H1 (cell line): Measurements from ENCODE around the gene ACADSB.

Experiments
- CHD2 ChIP-seq: IDR thresholded peaks from 2 replicates; pipeline ENCODE4 v1.6.1; 2012; ENCODE audit warnings: low read length, improper control_type of control experiment
- CTCF ChIP-seq, 3 experiments: IDR thresholded peaks; 1 replicate in 2 of 3; 2 replicates in 1 of 3; pipeline versions ENCODE4 v1.5.1 to v1.6.1; 2011; ENCODE audit warnings: low read length in 3 of 3, mild to moderate bottlenecking in 3 of 3, inconsistent platforms in 2 of 3, low read depth in 1 of 3, moderate library complexity in 1 of 3; ENCODE audit not compliant: insufficient read depth in 1 of 3; ENCODE audit errors: control extremely low read depth in 1 of 3
- EZH2 ChIP-seq: fragments of 200-600 bp; sonication (generic); IDR thresholded peaks from 2 replicates; pipeline ENCODE4 v1.7.1; 2012; ENCODE audit warnings: low read depth, mild to moderate bottlenecking, moderate library complexity, low read length, inconsistent platforms; ENCODE audit not compliant: severe bottlenecking
- MAX ChIP-seq: IDR thresholded peaks from 2 replicates; pipeline ENCODE4 v1.6.1; 2012; ENCODE audit warnings: inconsistent platforms
- RFX5 ChIP-seq: IDR thresholded peaks from 2 replicates; pipeline ENCODE4 v1.6.1; 2011; ENCODE audit warnings: low read depth, low read length, improper control_type of control experiment, borderline replicate concordance

DNA sequence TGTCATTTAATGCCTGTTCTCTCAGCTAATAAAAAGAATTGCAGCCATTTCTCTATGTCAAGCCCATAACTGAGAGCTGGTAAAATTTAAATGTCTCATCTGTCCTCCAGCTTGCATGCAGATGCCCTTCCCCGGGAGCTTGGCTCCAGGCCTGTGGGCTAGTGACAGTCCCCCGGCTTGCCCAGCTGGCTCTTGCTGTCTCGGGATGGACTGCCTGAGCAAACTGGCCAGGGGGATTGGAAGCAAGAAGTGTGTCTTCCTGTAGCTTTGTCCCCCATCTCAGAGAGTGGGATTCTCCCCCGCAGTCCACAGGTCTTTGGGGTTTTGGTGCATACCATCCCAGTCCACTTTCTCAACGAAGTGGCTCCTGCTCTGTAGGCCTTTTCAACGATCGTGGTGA lies 73.1 kb downstream of the ACADSB start:
- TF ChIP-seq EZH2 (no peak), MAX (no peak), CHD2 (no peak), RFX5 (no peak), CTCF (IDR thresholded peaks at IDR 0.05; ENCODE audit: control extremely low read depth in 1 of 3, insufficient read depth in 1 of 3, low read depth in 1 of 3, low read length in 3 of 3) (no peak)
